NCI-H128 (cell line): ENCODE data around the gene WRAP73.

Experiments used
- DNase-seq: peaks from one replicate; lab custom pipeline; 2025; ENCODE audit not compliant: unreplicated experiment; lab: John Stamatoyannopoulos, UW

Gene WRAP73

DNA sequence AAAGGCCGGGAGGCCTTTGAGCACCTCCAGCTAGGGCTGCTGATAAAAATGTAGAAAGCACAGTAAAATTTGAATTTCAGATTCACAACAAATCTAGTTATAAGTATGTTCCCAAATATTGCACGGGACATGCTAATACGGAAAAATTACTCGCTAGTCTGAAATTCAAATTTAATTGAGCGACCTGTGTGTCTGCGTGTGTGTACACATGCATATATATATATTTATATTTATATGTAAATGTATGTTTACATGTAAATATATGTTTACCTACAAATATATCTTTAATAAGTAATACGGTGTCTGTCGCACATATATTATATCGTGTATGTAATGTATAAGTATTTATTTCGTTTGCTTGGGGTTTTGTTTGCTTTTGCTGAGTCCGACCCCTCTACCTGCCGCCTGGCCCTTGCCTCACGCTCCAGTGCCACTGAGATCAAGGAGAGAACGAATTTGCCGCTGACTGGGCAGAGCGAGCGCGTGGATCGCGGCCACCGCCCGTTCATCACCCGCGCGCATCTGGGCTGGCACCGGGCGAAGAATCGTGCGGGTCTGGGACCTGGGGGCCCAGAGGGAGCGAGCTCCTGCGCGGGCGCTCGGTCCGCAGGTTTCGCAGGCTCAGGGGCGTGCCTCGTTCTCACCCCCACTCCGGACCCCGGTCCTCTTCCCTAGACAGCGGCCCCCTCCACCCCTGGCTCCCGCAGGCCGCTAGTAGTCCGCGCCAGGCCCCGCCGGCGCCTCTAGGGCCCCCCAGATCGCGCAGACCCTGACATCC lies 534 bp upstream of the WRAP73 start:
- no peak for DNase-seq

DNA sequence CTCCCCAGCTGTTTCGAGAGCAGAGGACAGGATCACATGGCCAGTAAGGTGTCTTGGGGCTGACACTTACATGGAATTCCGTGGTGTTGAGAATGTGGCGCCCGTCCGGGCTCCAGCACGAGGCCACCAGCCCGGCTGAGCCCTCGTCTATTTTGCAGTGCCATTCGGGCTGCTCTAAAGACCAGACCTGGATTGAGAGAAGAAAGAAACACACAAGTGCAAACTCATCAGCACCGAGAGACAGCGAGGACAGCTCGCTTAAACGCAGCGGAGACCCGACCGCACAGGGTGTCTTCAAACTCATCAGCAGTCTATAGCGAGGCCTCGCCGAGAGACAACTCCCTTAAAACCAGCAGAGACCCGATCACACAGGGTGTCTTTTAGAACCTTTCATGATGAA lies 3.3 kb downstream of the WRAP73 start:
- no peak for DNase-seq

DNA sequence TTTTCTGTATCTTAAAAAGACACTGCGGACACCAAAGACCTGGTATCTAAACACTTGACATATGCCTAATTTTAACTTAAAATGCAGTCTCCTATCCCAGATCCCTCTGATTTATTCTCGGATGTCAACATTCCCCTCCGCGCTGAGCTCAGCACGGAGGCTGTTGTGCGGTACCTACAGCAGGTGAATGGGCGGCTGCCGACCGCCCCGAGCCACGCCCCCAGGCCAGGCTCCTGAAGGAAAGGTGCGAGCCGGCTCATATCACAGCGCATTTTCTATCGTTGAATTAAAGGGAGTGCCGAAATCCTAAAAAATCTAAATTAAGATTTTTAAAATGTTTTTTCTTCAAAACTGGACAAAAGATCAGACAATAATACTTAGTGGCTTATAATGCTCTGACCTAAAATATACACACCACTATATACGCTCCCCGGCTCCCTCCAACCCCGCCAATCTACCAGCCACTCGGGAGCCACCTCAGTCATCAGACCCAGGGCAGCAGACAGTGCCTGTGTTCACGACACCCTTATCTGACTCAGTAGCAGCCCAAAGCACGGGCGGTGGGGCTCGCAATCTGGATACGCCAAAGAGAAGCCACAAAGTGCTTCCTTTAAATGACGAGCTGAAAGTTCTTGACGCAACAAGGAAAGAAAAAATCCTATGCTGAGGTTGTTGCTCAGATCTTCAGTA lies 4.1 kb downstream of the WRAP73 start:
- DNase-seq: no peak

DNA sequence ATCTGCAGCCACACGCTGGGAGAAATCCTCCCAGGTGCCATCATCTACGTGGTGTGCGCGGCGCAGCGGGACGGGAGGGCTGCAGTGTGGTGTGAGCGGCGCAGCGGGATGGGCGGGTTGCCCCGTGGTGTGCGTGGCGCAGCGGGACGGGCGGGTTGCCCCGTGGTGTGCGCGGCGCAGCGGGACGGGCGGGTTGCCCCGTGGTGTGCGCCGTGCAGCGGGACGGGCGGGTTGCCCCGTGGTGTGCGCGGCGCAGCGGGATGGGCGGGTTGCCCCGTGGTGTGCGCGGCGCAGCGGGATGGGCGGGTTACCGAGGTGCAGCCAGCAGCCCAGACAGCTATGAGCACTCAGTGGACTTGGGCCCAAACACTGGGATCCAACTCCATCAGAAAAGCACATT lies 4.7 kb downstream of the WRAP73 start:
- no peak for DNase-seq

DNA sequence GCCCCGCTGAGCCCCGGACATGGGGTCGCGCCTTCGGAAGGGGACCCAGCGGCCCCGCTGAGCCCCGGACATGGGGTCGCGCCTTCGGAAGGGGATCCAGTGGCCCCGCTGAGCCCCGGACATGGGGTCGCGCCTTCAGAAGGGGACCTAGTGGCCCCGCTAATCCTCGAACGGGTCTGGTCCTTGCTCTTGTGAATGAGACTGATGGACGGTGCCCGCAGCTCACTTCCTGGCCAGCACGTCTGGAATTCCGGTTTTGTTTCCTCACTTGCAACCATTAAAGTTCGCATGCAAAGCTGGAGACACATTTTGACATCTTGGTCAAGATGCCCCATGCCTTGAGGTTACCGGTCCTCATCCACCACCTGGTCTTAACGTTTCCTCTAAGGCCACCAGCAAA lies 5.6 kb downstream of the WRAP73 start:
- DNase-seq: no peak

DNA sequence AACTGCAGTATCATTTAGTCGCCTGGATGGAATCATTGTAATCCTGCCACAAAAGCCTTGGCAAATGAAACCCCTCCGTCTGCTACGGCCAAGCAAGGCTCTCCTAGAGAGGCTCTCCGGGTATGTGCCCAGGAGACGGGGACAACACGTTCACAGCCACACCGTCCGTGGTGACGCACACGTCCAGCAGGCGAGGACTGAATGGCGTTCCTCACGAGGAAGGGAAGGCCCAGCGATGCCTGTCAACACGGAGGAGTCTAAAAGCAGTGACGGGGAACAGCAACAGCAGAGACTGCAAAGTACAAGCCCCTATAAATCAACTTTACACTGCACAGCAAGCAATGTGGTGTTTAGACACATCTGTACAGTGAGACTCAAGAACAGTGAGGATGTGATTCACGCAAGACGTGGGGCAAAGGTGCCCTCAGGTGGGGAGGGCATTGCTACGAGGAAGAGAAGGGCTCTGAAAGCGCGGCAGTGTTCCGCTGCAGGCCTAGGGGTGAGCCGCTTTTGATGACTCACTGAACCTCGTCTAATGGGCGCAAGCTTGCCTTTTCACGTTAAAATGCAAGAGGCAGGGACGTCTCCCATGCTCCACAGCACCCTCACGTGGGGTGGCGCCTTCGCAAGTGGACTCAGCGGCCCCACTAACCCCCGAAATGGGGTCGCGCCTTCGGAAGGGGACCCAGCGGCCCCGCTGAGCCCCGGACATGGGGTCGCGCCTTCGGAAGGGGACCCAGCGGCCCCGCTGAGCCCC lies 6.8 kb downstream of the WRAP73 start:
- no peak for DNase-seq

DNA sequence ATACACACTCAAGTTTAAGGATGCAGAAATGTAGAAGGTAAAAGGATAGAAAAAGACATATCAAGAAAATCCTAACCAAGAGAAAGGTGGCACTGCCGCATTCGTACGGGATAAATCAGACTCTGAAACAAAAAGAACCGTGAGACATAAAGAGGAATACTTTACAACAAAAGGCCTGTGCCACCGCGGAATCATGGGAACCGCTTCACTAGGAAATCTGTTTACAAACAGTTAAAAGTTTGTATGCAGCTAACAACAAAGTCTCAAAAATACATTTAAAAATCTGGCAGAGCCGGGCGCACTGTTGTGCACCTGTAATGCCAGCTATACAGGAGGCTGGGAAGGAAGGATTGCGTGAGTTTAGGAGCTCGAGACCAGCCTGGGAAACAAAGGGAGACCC lies 8.1 kb downstream of the WRAP73 start:
- DNase-seq: no peak

DNA sequence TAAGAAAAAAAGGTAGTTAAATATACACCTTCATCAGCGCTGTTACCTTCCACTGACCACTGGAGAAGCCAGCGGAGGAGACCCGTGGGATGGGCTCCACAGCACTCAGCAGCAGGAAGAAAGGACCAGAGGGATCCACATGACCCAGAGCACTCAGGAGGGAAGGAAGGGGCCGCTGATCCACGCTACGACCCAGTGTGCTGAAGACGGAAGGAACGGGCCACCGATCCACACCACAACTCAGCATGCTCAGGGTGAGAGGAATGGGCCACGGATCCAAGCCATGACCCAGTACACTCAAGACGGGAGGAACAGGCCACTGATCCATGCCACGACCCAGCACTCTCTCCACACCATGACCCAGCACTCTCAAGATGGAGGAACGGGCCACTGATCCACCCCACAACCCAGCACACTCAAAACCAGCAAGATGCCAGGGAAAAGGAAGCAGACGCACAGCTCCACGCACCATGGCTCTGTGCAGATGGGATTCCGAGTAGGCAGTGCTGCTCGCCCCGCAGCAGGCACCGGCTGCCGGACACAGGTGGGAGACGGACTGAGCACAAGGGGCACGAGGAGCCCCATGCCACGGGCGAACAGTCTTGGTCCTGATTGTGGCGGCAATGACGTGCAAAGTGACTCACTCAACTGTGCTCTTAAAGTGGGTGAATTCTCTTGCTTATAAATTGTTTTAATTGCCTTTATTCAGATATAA lies 8.7 kb downstream of the WRAP73 start:
- DNase-seq: no peak

DNA sequence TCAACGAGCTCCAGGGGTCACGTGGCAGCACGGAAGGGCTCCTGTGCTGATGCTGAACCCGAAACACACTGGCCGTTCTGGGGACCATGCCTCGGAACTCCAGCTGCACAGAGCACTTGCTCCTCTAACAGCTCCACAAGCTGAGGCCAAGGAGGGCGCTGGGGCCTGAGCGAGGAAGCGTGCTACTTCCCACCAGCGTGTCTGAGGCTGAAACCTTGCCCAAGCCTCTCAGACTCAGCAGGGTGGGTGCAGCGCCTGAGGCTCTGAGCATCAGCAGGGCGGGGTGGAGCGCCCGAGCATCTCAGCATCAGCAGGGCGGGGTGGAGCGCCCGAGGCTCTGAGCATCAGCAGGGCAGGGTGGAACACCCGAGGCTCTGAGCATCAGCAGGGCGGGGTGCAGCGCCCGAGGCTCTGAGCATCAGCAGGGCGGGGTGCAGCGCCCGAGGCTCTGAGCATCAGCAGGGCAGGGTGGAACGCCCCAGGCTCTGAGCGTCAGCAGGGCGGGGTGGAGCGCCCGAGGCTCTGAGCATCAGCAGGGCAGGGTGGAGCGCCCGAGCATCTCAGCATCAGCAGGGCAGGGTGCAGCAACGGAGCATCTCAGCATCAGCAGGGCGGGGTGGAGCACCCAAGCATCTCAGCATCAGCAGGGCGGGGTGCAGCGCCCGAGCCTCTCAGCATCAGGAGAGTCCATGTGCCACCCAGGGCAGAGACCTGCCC lies 9.6 kb downstream of the WRAP73 start:
- no peak for DNase-seq

DNA sequence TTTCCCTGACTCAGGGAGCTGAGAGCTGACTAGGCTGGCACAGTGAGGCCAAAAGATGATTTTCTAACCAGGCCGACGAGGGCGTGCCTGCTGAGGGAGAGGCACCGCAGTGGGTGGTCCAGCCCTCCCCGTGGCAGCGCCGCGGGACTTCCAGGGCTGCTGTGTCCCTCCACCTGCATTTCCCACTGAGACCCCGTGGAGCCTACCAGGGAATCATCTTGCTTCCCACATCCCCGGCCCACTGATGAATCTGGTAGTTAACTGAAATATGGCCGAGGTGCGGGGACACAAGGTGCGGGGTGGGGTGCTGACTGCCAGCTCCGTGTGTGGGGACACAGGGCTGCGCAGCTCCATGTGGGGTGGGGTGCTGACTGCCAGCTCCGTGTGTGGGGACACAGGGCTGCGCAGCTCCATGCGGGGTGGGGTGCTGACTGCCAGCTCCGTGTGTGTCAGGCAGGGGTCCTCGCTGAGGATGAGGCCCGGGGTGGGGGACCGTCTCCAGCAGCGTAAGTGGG lies 10.4 kb downstream of the WRAP73 start:
- DNase-seq: no peak

DNA sequence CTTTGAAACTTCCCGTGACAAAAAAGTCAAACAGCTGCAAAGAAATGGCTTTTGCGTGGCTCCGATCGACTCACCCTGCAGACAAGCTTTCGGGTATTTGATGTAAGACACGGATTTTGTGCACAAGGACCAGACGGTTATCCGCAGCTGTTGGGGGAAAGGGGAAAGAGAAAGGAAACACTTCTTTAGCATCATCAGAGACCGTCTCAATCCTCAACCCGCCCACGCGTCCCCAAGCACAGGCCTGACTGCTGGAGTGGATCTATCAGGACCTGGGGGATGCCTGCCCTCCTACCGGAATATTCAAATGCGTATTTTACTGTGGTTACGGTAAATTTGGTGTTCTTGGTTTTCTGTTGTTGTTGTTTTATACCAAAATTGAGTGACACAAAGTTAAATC lies 11.2 kb downstream of the WRAP73 start:
- no peak for DNase-seq

DNA sequence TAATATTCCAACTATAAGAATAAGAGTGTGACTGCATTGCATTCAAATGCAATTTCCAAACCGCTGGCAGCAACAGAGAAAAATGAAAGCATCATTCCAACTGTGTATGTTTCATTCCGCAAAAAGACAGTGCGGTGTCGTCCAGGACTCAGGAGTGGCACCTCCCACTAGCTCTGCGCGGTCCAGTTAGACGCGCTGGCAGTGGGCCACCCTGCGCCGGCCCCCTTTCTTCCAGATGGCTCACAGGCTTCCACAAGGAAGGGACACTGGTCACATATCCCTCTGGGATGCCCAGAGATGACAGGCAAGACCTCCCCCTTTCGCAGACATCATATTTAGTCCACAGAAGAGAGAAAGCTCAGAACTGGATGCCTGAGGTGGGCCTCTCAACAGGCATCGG lies 11.9 kb downstream of the WRAP73 start:
- no peak for DNase-seq

DNA sequence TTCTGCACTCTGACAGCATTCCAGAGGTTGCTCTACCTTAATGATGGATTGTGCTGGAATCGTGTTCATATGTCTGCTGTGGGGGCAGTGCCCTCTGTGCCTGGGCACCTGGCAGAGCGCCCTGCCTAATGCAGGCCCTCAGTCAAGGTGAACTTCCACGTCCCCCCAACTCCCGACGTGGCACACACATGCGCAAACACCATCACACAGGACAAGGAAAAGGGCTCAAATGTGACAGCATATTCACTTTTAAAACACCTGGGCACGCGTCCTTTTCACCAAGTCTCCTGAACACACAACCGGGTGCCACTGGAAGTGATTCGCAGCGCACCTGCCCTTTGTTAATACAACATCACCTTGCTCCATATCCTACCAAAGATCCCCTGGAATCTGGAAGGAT lies 13.4 kb downstream of the WRAP73 start:
- no peak for DNase-seq

DNA sequence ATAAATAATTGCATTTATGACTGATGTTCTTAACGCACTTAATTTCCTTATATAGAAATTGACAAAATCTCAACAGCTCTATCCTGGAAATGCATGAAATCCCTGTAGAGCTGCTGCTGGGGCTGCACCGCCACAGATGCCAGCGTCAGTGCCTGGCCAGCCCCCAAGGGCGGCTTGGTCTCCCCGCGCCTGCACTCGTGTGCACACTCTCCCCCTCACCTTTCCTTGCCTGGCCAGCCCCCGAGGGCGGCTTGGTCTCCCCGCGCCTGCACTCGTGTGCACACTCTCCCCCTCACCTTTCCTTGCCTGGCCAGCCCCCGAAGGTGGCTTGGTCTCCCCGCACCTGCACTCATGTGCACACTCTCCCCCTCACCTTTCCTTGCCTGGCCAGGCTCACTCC lies 13.8 kb downstream of the WRAP73 start:
- DNase-seq: no peak

DNA sequence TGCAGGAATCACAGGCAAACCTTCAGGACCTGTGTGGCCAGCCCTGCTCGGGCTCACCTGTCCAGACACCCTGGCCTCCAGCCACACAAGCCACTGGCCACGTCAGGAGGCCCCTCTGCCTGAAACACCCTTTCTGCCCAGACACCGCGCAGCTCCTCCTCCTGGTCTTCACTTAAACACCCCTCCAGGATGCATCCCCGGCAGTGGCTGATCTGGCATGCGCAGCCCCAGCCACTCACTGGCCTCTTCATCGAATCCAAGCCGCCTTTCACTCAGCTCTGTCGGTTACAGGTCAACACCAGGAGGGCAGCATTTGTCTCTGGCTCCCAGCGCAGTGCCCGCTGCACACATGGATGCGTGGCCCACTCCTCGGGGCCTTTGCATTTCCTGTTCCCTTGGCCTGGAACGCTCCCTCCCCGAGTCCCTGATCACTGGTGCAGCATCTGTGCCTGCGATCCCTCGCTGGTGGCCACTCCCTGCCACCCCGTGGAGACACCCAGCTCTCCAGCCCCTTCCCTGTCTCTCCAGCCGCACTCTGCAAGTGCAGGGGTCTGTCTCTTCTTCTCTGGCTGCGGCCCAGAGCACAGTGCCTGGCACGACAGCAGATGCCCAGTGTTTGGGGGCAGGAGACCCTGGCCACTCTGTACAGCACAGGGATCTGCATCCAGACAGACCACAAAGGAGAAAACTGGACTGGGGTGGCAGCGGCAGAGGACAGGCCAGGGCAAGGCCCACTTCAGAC lies 15.7 kb downstream of the WRAP73 start:
- DNase-seq: no peak

DNA sequence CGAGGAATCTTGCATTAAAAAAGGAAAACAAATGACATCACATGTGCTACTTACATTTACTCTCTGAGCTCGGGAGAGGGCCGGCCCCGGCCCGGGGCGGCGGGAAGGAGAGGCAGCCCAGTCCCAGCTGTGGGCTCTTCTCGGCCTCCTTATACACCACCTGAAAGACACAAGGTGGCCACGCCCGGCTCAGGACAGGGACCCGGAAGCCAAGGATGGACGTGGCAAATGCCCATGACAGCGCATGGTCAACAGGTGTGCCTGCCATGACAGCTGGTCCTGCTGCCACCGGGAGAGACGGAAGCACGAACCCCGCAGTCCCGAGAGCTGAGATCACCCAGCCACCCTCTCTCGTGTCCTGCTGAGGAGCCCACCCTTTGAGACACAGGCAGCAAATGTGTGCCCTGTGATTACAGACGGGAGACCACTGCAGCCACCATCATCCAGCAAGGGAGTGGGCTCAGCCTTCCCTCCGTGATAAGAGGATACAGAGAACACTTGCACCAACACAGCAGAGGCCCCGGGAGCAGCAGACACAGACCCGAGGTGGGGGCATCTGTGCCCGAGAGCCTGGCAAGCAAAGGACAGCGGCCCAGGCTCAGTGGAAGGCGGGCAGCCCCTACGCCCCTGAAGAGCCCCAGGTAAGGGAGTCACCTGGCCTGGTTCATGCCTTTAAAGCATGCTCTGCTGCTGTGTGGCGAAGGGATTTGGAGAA lies 16.4 kb downstream of the WRAP73 start:
- no peak for DNase-seq

DNA sequence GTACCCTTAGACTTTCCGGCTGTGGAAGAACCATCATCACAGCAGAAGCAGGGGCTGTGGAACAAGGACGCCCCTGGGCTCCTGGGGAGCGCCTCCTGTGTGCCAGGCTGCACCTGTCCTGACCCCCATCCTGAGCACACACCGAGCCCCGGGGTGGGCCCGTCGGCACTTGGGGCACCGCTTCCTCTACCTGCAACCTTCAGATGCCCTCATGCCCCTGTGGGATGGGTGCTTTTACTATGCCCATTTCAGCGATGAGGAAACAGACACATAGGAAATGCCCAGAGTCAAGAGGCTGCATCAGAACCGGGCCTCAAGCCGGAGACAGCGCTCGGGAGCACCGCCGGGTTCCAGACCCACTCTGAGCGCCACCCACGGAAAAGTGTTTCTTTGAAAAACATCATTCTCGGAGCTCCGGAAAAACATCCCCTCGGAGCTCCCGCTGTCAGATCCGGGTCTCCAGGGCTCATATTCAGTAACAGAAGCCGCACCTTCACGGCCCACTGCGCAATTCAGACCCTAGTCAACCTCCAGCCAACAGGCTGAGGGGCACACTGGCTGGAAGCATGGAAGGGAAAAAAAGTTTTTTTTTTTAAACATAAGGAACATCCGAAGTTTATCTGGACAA lies 17.1 kb downstream of the WRAP73 start:
- DNase-seq: no peak

DNA sequence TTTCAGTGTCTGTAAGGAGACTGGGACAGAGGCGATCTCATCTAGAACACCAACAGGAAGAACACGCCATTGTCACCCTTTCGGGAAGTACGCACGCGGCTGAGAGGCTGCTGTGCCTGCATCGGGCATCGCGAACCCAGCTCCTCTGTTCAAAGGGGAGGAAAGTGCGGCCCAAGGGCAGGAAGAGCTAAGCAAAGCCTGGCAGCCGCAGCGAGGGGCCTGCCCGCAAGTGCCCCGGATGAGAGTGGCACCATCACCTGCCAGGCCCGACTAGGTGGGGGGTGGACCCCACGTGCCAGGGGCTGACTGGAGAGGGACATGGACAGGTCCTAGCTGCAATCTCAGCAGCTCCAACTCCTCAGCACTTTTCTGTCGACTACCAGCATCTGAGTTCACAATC lies 17.6 kb downstream of the WRAP73 start:
- no peak for DNase-seq
